B cell (primary cell): ENCODE data around the gene PROC. TPM values are rescaled to one million over a fixed set of nuclear protein-coding genes. Genes with fewer than 3 reads are reported as not detected.

Source experiments
- ATAC-seq: fragments of 200-7000 bp; cut with Tn5 transposase; one replicate; pipeline ENCODE4 v1.10.0; 2021; ENCODE audit warnings: low read depth, mild to moderate bottlenecking, moderate number of reproducible peaks, moderate library complexity
- CTCF ChIA-PET: fragments of 350-600 bp; sonication (Branson Sonifier 250); formaldehyde crosslinking; loops from one replicate; lab custom pipeline; 2021; ENCODE audit warnings: antibody characterized with exemption, inconsistent platforms; lab: Charles Lee
- POLR2A ChIA-PET: fragments of 350-600 bp; sonication (Branson Sonifier 250); formaldehyde crosslinking; loops from one replicate; lab custom pipeline; 2021; ENCODE audit warnings: antibody characterized with exemption; lab: Charles Lee
- DNase-seq: peaks from one replicate; pipeline ENCODE4 v3.0.0; 2013
- H2AFZ ChIP-seq: 2 replicates; pipeline ENCODE4 v1.6.1; 2012; ENCODE audit warnings: mild to moderate bottlenecking, low read depth, low read length; ENCODE audit not compliant: insufficient read depth, poor library complexity, severe bottlenecking
- H3K27ac ChIP-seq, 2 donors: 1 replicate in 1 of 2; 2 replicates in 1 of 2; pipeline ENCODE4 v1.5.1; 2012 to 2013; ENCODE audit warnings: low read length in 2 of 2, mild to moderate bottlenecking in 2 of 2, moderate library complexity in 1 of 2
- H3K27me3 ChIP-seq, 4 experiments: fragments of 200-600 bp in 1 of 4; sonication (generic) in 1 of 4; replicated peaks in 1 of 4; 1 replicate in 2 of 4; 2 replicates in 2 of 4; pipeline versions ENCODE4 v1.6.1 to v1.7.0; 2013 to 2016; ENCODE audit warnings: low read length in 3 of 4, mild to moderate bottlenecking in 2 of 4, mixed read lengths in 1 of 4, moderate library complexity in 1 of 4; ENCODE audit not compliant: insufficient read depth in 4 of 4, control insufficient read depth in 3 of 4; ENCODE audit errors: control extremely low read depth in 1 of 4
- H3K36me3 ChIP-seq, 2 experiments: replicated peaks in 1 of 2; 1 replicate in 1 of 2; 2 replicates in 1 of 2; pipeline versions ENCODE4 v1.6.1 to v1.7.1; 2013; ENCODE audit warnings: low read length in 1 of 2; ENCODE audit not compliant: insufficient read depth in 2 of 2, control insufficient read depth in 1 of 2; ENCODE audit errors: control extremely low read depth in 1 of 2, extremely low read depth in 1 of 2
- H3K4me1 ChIP-seq, 2 donors: fragments of 200-600 bp in 1 of 2; sonication (generic) in 1 of 2; 1 replicate in 1 of 2; 2 replicates in 1 of 2; pipeline versions ENCODE4 v1.5.1 to v1.6.1; 2013 to 2017; ENCODE audit warnings: low read length in 2 of 2; ENCODE audit not compliant: control insufficient read depth in 2 of 2, insufficient read depth in 2 of 2
- H3K4me2 ChIP-seq: replicated peaks from 2 replicates; pipeline ENCODE3; 2012; ENCODE audit warnings: mild to moderate bottlenecking, low read depth, low read length; ENCODE audit not compliant: poor library complexity, severe bottlenecking
- H3K4me3 ChIP-seq, 5 experiments: fragments of 200-600 bp in 1 of 5; sonication (generic) in 1 of 5; 1 replicate in 3 of 5; 2 replicates in 2 of 5; pipeline versions ENCODE4 v1.5.1 to v1.7.0; 2011 to 2016; ENCODE audit warnings: low read length in 4 of 5, mild to moderate bottlenecking in 4 of 5, low read depth in 2 of 5, control low read depth in 1 of 5, moderate library complexity in 1 of 5; ENCODE audit not compliant: insufficient read depth in 1 of 5; ENCODE audit errors: control extremely low read depth in 1 of 5, extremely low read depth in 1 of 5
- H3K79me2 ChIP-seq: fragments of 200-600 bp; sonication (generic); one replicate; pipeline ENCODE4 v1.6.0; 2016; ENCODE audit warnings: low read length; ENCODE audit not compliant: control insufficient read depth, insufficient read depth
- H3K9ac ChIP-seq: fragments of 200-600 bp; sonication (generic); 2 replicates; pipeline ENCODE4 v1.6.1; 2017; ENCODE audit warnings: mild to moderate bottlenecking, low read length, moderate library complexity
- H3K9me3 ChIP-seq, 3 donors: one replicate each; pipeline versions ENCODE4 v1.6.1 to v1.7.1; 2013; ENCODE audit warnings: low read length in 2 of 3; ENCODE audit not compliant: control insufficient read depth in 2 of 3, insufficient read depth in 1 of 3; ENCODE audit errors: control extremely low read depth in 1 of 3
- H4K20me1 ChIP-seq: 2 replicates; pipeline ENCODE4 v1.6.0; 2012; ENCODE audit warnings: mild to moderate bottlenecking, low read length; ENCODE audit not compliant: insufficient read depth, control insufficient read depth, poor library complexity, severe bottlenecking
- H3K27ac Mint-ChIP-seq: one replicate; pipeline ENCODE4 v1.8.0; 2021; ENCODE audit warnings: mixed read lengths
- H3K27me3 Mint-ChIP-seq: one replicate; pipeline ENCODE4 v1.8.0; 2021; ENCODE audit warnings: mixed read lengths
- H3K4me1 Mint-ChIP-seq: one replicate; pipeline ENCODE4 v1.8.0; 2021; ENCODE audit warnings: mixed read lengths
- H3K4me3 Mint-ChIP-seq: one replicate; pipeline ENCODE4 v1.8.0; 2021; ENCODE audit warnings: mixed read lengths
- H3K9me3 Mint-ChIP-seq: one replicate; pipeline ENCODE4 v1.8.0; 2022; ENCODE audit warnings: mixed read lengths; ENCODE audit not compliant: insufficient read depth
- EZH2 ChIP-seq: IDR thresholded peaks from 2 replicates; pipeline ENCODE4 v1.6.1; 2012; ENCODE audit warnings: borderline replicate concordance, low read depth, mild to moderate bottlenecking, moderate library complexity, low read length; ENCODE audit not compliant: insufficient read depth, poor library complexity, severe bottlenecking
- WGBS: methylation state at CpG from one replicate; pipeline ENCODE4 v1.1.5; 2013; ENCODE audit warnings: missing lambda C conversion rate; ENCODE audit not compliant: insufficient coverage; 5-methylcytosine and 5-hydroxymethylcytosine counted together
- intact Hi-C: fragments of 100-400 bp; cut with micrococcal nuclease; formaldehyde crosslinking; loops from one replicate; pipeline ENCODE4 v1.10.0; 2022
- polyA plus RNA-seq: library from polyadenylated mRNA; depleted of rRNA; stranded (reverse); fragments of >200 nt; gene quantifications from 2 replicates; pipeline ENCODE4 v1.2.3, GENCODE V29; 2012
- total RNA-seq, 2 donors: library from RNA; stranded (reverse); fragments of 120-200 nt in 1 of 2; gene quantifications; 1 replicate in 1 of 2; 2 replicates in 1 of 2; pipeline versions ENCODE4 v1.2.3 to v1.2.4, GENCODE V29; 2013 to 2022
- TF ChIP-seq, protein P1 (sequence below): fragments of 200-600 bp; IDR thresholded peaks from one replicate; pipeline ENCODE4 v1.8.0; 2022; ENCODE audit warnings: antibody characterized with exemption, mild to moderate bottlenecking

Gene PROC
- total and polyA plus RNA-seq, 2 donors (not counting 1 experiment from before 2014, with no cell fraction given), result 0.40 TPM; not detected in 1

DNA sequence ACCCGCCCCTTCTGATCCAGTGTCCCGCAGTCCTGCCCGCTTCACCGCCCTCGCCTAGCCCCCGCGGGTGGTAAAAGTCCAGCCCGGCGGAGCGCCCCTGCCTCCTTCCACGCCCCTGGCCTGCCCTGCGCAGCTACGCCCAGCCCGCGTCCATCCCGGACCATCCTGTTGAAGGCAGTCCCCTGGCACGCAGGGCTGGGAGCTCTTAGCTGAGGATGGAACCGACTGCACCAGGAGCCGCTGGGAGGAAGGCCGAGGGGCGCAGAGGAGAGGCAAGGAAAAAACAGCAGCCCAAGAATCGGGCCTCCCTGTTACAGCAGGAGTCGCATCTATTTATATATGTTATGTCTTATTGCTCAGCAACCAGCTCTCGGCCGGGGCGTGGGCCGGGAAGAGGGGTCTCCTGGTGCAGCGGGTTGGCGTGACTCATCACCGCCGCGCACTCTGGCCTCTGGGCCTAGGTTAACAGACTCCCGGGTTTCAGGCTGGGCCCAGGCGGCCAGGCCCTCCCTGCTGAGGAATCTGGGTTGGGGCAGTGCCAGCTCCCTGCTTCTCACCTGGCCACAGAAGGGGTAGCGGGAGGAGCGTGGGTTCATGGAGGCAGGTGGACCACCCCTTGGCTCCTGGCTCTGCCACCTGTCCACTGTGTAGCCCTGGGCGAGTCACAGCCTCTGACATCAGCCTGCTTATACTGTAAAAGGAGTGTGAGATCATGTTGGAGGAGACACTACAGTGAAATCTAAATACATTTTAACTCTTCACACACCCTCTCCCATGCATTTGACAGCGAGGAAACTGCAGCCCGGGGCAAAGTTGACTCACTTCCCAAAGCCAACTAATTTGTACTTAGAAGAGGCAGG lies 17.1 kb upstream of the PROC start:
- H4K20me1 ChIP-seq, result no peaks in the 10 kb centered on the region
- H3K9me3 Mint-ChIP-seq, result no peaks in the 10 kb centered on the region
- H3K4me3 Mint-ChIP-seq, result no peak overlapping the region
- no peaks in the 10 kb centered on the region for H3K36me3 ChIP-seq
- H3K27me3 ChIP-seq, result no peaks in the 10 kb centered on the region
- no peaks in the 10 kb centered on the region for H3K27me3 Mint-ChIP-seq
- no peaks in the 10 kb centered on the region for H3K79me2 ChIP-seq
- no peak overlapping the region for H3K9ac ChIP-seq
- no peak overlapping the region for H2AFZ ChIP-seq
- intact Hi-C loops, result no loop called here
- no peak overlapping the region for H3K27ac Mint-ChIP-seq
- no peaks in the 10 kb centered on the region for H3K9me3 ChIP-seq
- H3K4me1 Mint-ChIP-seq, result peaks cover 21% of the 10 kb centered on the region
- 95% methylated on average over 35 of the region's 39 CpGs for WGBS
- peaks cover 15 to 19% of the 10 kb centered on the region in 2 donors for H3K4me1 ChIP-seq
- ChIA-PET POLR2A (no interaction called here), CTCF (interaction anchor here (1.9 kb wide), 1 partner anchor 9 kb away, joined by 4 read pairs; no protein-coding TSS in a partner anchor)
- no peak overlapping the region for H3K27ac ChIP-seq
- no peak overlapping the region for H3K4me2 ChIP-seq
- no peak for DNase-seq
- no peak for ATAC-seq
- H3K4me3 ChIP-seq, result no peak overlapping the region
- TF ChIP-seq, protein P1, sequence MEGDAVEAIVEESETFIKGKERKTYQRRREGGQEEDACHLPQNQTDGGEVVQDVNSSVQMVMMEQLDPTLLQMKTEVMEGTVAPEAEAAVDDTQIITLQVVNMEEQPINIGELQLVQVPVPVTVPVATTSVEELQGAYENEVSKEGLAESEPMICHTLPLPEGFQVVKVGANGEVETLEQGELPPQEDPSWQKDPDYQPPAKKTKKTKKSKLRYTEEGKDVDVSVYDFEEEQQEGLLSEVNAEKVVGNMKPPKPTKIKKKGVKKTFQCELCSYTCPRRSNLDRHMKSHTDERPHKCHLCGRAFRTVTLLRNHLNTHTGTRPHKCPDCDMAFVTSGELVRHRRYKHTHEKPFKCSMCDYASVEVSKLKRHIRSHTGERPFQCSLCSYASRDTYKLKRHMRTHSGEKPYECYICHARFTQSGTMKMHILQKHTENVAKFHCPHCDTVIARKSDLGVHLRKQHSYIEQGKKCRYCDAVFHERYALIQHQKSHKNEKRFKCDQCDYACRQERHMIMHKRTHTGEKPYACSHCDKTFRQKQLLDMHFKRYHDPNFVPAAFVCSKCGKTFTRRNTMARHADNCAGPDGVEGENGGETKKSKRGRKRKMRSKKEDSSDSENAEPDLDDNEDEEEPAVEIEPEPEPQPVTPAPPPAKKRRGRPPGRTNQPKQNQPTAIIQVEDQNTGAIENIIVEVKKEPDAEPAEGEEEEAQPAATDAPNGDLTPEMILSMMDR, result no peak
- TF ChIP-seq EZH2, result no peak
